Measurements from ENCODE around the gene TTC24.
"Not testable (repeated sequence)": the region's sequence is repeated elsewhere in the genome, so short reads cannot be mapped to it uniquely, and the experiment has no call there.

The TTC24 gene

DNA sequence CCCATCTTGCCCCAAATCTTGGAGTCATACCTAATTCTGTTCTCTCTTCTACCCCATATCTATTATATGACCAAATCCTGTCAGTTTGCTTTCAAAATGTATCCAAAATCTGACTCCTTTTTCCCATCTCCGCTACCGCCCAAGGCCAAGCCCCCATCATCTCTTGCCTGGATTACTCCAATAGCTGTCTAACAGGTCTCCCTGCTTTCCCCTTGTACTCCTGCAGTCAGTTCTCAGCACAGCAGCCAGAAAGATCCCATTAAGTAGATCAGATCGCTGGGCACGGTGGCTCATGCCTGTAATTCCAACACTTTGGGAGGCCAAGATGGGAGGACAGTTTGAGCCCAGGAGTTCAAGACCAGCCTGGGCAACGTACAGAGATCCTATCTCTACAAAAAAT lies 27.0 kb upstream of the TTC24 start:
- no peak for ATAC-seq
- TF ChIP-seq TCF4 (CRISPR knock-in tag; IDR thresholded peaks at IDR 0.05; ENCODE audit: borderline replicate concordance), result no peak
- TF ChIP-seq, protein P1, sequence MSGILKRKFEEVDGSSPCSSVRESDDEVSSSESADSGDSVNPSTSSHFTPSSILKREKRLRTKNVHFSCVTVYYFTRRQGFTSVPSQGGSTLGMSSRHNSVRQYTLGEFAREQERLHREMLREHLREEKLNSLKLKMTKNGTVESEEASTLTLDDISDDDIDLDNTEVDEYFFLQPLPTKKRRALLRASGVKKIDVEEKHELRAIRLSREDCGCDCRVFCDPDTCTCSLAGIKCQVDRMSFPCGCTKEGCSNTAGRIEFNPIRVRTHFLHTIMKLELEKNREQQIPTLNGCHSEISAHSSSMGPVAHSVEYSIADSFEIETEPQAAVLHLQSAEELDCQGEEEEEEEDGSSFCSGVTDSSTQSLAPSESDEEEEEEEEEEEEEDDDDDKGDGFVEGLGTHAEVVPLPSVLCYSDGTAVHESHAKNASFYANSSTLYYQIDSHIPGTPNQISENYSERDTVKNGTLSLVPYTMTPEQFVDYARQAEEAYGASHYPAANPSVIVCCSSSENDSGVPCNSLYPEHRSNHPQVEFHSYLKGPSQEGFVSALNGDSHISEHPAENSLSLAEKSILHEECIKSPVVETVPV (CRISPR knock-in tag; IDR thresholded peaks at IDR 0.05), result no peak
- TF ChIP-seq ISL1 (CRISPR knock-in tag; IDR thresholded peaks at IDR 0.05), result no peak
- TF ChIP-seq ZC3H10 (CRISPR knock-in tag; IDR thresholded peaks at IDR 0.05), result no peak

DNA sequence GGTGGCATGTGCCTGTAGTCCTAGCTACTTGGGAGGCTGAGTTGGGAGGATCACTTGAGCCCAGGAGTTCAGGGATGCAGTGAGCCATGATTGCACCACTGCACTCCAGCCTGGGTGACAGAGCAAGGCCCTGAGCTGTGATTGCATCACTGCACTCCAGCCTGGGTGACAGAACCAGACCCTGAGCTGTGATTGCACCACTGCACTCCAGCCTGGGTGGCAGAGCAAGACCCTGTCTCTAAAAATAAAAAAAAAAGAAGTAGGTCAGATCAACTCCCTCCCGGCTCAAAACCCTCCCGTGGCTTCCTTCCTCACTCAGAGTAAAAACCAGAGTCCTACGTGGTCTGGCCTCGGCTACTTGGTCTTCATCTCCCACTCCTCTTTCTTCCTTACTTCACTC lies 26.6 kb upstream of the TTC24 start:
- not testable (repeated sequence) for ATAC-seq

DNA sequence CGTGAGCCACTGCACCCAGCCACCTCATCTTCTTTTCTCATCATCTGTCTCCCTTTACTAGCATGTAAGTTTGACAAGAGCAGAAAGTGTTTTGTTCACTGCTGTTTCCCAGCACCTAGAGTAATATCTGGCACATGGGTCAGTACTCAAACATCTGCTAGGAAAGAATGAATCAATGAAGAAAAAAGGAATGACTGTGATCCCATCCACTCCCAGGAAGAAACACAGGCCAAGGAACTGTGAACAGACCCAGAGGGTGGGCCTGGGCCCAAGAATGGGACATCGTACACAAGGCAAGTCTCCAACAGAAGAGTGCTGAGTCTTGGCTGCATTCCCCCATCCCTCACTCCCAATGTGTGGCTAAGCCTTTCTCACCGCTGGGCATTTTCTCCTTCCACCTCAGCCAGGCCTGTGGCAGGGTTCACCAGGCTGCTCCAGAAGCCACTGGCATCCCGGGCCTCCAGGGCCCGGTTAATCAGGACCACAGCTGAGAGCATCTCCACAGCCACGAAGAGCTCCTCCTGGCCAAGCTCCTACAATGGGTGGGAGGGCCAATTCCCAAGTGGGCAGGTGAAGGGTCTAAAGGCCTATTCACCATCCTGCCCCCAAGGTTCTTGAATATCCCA lies 25.6 kb upstream of the TTC24 start:
- no peak for ATAC-seq
- TF ChIP-seq ARNTL (CRISPR knock-in tag; IDR thresholded peaks at IDR 0.05; ENCODE audit: borderline replicate concordance, low read depth), result no peak
- TF ChIP-seq CSDC2 (CRISPR knock-in tag; IDR thresholded peaks at IDR 0.05), result no peak
- TF ChIP-seq, protein P2, sequence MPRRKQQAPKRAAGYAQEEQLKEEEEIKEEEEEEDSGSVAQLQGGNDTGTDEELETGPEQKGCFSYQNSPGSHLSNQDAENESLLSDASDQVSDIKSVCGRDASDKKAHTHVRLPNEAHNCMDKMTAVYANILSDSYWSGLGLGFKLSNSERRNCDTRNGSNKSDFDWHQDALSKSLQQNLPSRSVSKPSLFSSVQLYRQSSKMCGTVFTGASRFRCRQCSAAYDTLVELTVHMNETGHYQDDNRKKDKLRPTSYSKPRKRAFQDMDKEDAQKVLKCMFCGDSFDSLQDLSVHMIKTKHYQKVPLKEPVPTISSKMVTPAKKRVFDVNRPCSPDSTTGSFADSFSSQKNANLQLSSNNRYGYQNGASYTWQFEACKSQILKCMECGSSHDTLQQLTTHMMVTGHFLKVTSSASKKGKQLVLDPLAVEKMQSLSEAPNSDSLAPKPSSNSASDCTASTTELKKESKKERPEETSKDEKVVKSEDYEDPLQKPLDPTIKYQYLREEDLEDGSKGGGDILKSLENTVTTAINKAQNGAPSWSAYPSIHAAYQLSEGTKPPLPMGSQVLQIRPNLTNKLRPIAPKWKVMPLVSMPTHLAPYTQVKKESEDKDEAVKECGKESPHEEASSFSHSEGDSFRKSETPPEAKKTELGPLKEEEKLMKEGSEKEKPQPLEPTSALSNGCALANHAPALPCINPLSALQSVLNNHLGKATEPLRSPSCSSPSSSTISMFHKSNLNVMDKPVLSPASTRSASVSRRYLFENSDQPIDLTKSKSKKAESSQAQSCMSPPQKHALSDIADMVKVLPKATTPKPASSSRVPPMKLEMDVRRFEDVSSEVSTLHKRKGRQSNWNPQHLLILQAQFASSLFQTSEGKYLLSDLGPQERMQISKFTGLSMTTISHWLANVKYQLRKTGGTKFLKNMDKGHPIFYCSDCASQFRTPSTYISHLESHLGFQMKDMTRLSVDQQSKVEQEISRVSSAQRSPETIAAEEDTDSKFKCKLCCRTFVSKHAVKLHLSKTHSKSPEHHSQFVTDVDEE (CRISPR knock-in tag; IDR thresholded peaks at IDR 0.05), result no peak
- TF ChIP-seq PPARA (CRISPR knock-in tag; IDR thresholded peaks at IDR 0.05; ENCODE audit: borderline replicate concordance), result no peak
- no peak for TF ChIP-seq TOX (CRISPR knock-in tag; IDR thresholded peaks at IDR 0.05; ENCODE audit: borderline replicate concordance)
- no peak for TF ChIP-seq TCF4 (CRISPR knock-in tag; IDR thresholded peaks at IDR 0.05; ENCODE audit: borderline replicate concordance)
- TF ChIP-seq, protein P1 (CRISPR knock-in tag; IDR thresholded peaks at IDR 0.05), result no peak

DNA sequence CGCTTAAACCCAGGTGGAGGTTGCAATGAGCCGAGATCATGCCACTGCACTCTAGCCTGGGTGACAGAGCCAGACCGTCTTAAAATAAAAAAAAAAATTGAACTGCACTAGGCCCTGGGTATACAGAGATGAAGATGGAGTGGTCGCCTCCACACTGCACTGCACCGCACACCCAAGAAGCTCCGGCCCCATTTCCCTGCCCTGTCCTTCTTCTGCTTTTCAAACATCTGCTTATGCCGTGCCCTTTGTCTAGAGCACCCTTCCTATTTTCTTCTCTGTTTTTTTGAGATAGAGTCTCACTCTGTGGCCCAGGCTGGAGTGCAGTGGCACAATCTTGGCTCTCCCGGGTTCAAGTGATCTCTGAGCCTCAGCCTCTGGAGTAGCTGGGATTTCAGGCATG lies 24.6 kb upstream of the TTC24 start:
- TF ChIP-seq ARNTL (CRISPR knock-in tag; IDR thresholded peaks at IDR 0.05; ENCODE audit: borderline replicate concordance, low read depth) (no peak), TCF4 (CRISPR knock-in tag; IDR thresholded peaks at IDR 0.05; ENCODE audit: borderline replicate concordance) (no peak)
- TF ChIP-seq, protein P1 (CRISPR knock-in tag; IDR thresholded peaks at IDR 0.05), result no peak
- ATAC-seq, result no peak

DNA sequence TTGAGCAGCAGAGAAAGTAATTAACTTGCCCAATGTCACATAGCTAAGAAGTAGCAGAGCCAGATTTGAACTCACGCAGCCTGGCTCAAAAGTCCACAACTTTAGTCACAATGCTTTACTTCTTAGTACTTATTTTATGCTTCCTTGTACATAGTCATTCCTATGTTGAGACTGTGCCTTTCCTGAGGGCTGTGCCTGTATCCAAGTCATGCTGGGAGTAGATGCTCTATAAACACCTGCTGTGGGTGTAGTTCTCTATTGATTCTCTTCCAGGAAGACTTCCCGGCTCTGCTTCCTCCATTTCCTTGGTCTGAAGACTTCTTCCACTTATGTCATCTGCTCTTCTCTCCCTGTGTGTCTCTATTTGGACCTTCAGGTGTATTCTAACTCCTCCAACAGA lies 23.8 kb upstream of the TTC24 start:
- no peak for ATAC-seq
- TF ChIP-seq TOX (CRISPR knock-in tag; IDR thresholded peaks at IDR 0.05; ENCODE audit: borderline replicate concordance), result no peak
- TF ChIP-seq BACH2 (CRISPR knock-in tag; IDR thresholded peaks at IDR 0.05; ENCODE audit: borderline replicate concordance), result no peak
- no peak for TF ChIP-seq SNAI2 (CRISPR knock-in tag; IDR thresholded peaks at IDR 0.05)
- TF ChIP-seq, protein P1 (CRISPR knock-in tag; IDR thresholded peaks at IDR 0.05), result no peak
- TF ChIP-seq ZNF565 (CRISPR knock-in tag; conservative IDR thresholded peaks at IDR 0.05; ENCODE audit: low read depth), result no peak
- no peak for TF ChIP-seq OSR1 (CRISPR knock-in tag; IDR thresholded peaks at IDR 0.05)
- TF ChIP-seq, protein P3, sequence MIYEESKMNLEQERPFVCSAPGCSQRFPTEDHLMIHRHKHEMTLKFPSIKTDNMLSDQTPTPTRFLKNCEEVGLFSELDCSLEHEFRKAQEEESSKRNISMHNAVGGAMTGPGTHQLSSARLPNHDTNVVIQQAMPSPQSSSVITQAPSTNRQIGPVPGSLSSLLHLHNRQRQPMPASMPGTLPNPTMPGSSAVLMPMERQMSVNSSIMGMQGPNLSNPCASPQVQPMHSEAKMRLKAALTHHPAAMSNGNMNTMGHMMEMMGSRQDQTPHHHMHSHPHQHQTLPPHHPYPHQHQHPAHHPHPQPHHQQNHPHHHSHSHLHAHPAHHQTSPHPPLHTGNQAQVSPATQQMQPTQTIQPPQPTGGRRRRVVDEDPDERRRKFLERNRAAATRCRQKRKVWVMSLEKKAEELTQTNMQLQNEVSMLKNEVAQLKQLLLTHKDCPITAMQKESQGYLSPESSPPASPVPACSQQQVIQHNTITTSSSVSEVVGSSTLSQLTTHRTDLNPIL (CRISPR knock-in tag; IDR thresholded peaks at IDR 0.05; ENCODE audit: low read depth), result no peak
- TF ChIP-seq, protein P2 (CRISPR knock-in tag; IDR thresholded peaks at IDR 0.05), result no peak
- TF ChIP-seq ZNF70 (CRISPR knock-in tag; IDR thresholded peaks at IDR 0.05), result no peak
- no peak for TF ChIP-seq ISL1 (CRISPR knock-in tag; IDR thresholded peaks at IDR 0.05)
- no peak for TF ChIP-seq TCF4 (CRISPR knock-in tag; IDR thresholded peaks at IDR 0.05; ENCODE audit: borderline replicate concordance)
- TF ChIP-seq, protein P4, sequence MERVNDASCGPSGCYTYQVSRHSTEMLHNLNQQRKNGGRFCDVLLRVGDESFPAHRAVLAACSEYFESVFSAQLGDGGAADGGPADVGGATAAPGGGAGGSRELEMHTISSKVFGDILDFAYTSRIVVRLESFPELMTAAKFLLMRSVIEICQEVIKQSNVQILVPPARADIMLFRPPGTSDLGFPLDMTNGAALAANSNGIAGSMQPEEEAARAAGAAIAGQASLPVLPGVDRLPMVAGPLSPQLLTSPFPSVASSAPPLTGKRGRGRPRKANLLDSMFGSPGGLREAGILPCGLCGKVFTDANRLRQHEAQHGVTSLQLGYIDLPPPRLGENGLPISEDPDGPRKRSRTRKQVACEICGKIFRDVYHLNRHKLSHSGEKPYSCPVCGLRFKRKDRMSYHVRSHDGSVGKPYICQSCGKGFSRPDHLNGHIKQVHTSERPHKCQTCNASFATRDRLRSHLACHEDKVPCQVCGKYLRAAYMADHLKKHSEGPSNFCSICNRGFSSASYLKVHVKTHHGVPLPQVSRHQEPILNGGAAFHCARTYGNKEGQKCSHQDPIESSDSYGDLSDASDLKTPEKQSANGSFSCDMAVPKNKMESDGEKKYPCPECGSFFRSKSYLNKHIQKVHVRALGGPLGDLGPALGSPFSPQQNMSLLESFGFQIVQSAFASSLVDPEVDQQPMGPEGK (CRISPR knock-in tag; IDR thresholded peaks at IDR 0.05; ENCODE audit: borderline replicate concordance), result no peak
- no peak for TF ChIP-seq ZC3H10 (CRISPR knock-in tag; IDR thresholded peaks at IDR 0.05)

Data from SK-N-SH treated with all-trans-retinoic acid at 6 μM for 48 hours (cell line).